IMR-90 (cell line): Measurements from ENCODE around the gene NR1H4. TPM values are rescaled to one million over a fixed set of nuclear protein-coding genes. Genes with fewer than 3 reads are reported as not detected.

Experiments used
- ATAC-seq: fragments of 200-7000 bp; cut with Tn5 transposase; 2 replicates; pipeline ENCODE4 v1.9.1; 2020; ENCODE audit warnings: low read depth, mild to moderate bottlenecking, moderate library complexity
- BruUV-seq: library from RNA; stranded (reverse); fragments of 400-500 nt; replicated peaks from 2 replicates; lab custom pipeline; 2021; lab: Mats Ljungman, UMichigan
- CTCF ChIA-PET: fragments of 300-600 bp; formaldehyde crosslinking; extraction: SDS; loops from one replicate; lab custom pipeline; 2021; ENCODE audit warnings: antibody characterized with exemption; lab: Yijun Ruan, JAX
- POLR2A ChIA-PET: fragments of 300-600 bp; sonication (Branson Sonifier 250); formaldehyde crosslinking; loops from one replicate; lab custom pipeline; 2022; ENCODE audit warnings: antibody characterized with exemption; ENCODE audit not compliant: unreplicated experiment; lab: Charles Lee
- DNase-seq: peaks from one replicate; pipeline ENCODE4 v3.0.0; 2013
- H2AFZ ChIP-seq: replicated peaks from 2 replicates; pipeline ENCODE3; 2013; ENCODE audit warnings: low read length, mild to moderate bottlenecking; ENCODE audit not compliant: poor library complexity
- H2AK5ac ChIP-seq: 2 replicates; pipeline ENCODE4 v1.6.1; 2013; ENCODE audit warnings: low read depth, low read length, inconsistent platforms
- H2AK9ac ChIP-seq: replicated peaks from 2 replicates; pipeline ENCODE3; 2013; ENCODE audit warnings: mild to moderate bottlenecking, low read depth, low read length, moderate library complexity; ENCODE audit not compliant: poor library complexity
- H2BK120ac ChIP-seq: 2 replicates; pipeline ENCODE4 v1.6.1; 2013; ENCODE audit warnings: low read depth, low read length, inconsistent platforms
- H2BK15ac ChIP-seq: 3 replicates; pipeline ENCODE4 v1.6.1; 2013; ENCODE audit warnings: low read depth, low read length, inconsistent platforms
- H2BK20ac ChIP-seq: 2 replicates; pipeline ENCODE4 v1.6.1; 2013; ENCODE audit warnings: low read depth, mild to moderate bottlenecking, inconsistent platforms, low read length, moderate library complexity
- H2BK5ac ChIP-seq: 2 replicates; pipeline ENCODE4 v1.6.1; 2013; ENCODE audit warnings: mild to moderate bottlenecking, low read depth, low read length, inconsistent platforms; ENCODE audit not compliant: poor library complexity, severe bottlenecking
- H3K14ac ChIP-seq: replicated peaks from 2 replicates; pipeline ENCODE4 v1.6.1; 2013; ENCODE audit warnings: low read depth, low read length, inconsistent platforms
- H3K18ac ChIP-seq: 2 replicates; pipeline ENCODE4 v1.6.1; 2013; ENCODE audit warnings: low read depth, low read length, control low read depth
- H3K23ac ChIP-seq: 2 replicates; pipeline ENCODE4 v1.6.1; 2013; ENCODE audit warnings: low read depth, low read length, inconsistent platforms
- H3K27ac ChIP-seq: 2 replicates; pipeline ENCODE4 v1.5.1; 2013; ENCODE audit warnings: mild to moderate bottlenecking, control low read depth, low read length; ENCODE audit not compliant: insufficient read depth
- H3K27me3 ChIP-seq: 2 replicates; pipeline ENCODE4 v1.6.1; 2013; ENCODE audit warnings: low read length; ENCODE audit not compliant: control insufficient read depth, insufficient read depth
- H3K36me3 ChIP-seq: 2 replicates; pipeline ENCODE4 v1.6.1; 2013; ENCODE audit warnings: low read length, mixed read lengths; ENCODE audit not compliant: control insufficient read depth, insufficient read depth
- H3K4ac ChIP-seq: 2 replicates; pipeline ENCODE4 v1.6.1; 2013; ENCODE audit warnings: low read depth, low read length, inconsistent platforms
- H3K4me1 ChIP-seq: 2 replicates; pipeline ENCODE4 v1.6.1; 2013; ENCODE audit warnings: low read length, mixed read lengths; ENCODE audit not compliant: control insufficient read depth, insufficient read depth
- H3K4me2 ChIP-seq: 2 replicates; pipeline ENCODE4 v1.6.1; 2013; ENCODE audit warnings: low read depth, mild to moderate bottlenecking, control low read depth, low read length, moderate library complexity
- H3K4me3 ChIP-seq: 2 replicates; pipeline ENCODE4 v1.5.1; 2013; ENCODE audit warnings: low read depth, mild to moderate bottlenecking, control low read depth, low read length, moderate library complexity; ENCODE audit not compliant: insufficient read depth
- H3K56ac ChIP-seq: 2 replicates; pipeline ENCODE4 v1.6.1; 2013; ENCODE audit warnings: low read length, inconsistent platforms; ENCODE audit not compliant: insufficient read depth; ENCODE audit errors: extremely low read depth
- H3K79me1 ChIP-seq, 2 experiments: 2 replicates each; pipeline ENCODE4 v1.6.1; 2013; ENCODE audit warnings: low read length in 2 of 2, inconsistent platforms in 1 of 2, low read depth in 1 of 2
- H3K9ac ChIP-seq: 2 replicates; pipeline ENCODE4 v1.6.1; 2013; ENCODE audit warnings: low read depth, low read length, control low read depth
- H3K9me1 ChIP-seq: 2 replicates; pipeline ENCODE4 v1.6.1; 2013; ENCODE audit warnings: low read length, inconsistent platforms; ENCODE audit not compliant: insufficient read depth
- H3K9me3 ChIP-seq: 2 replicates; pipeline ENCODE4 v1.6.1; 2013; ENCODE audit warnings: low read length; ENCODE audit not compliant: control insufficient read depth, insufficient read depth
- H4K20me1 ChIP-seq: 2 replicates; pipeline ENCODE4 v1.6.1; 2013; ENCODE audit warnings: low read length, inconsistent platforms; ENCODE audit not compliant: insufficient read depth
- H4K5ac ChIP-seq: 2 replicates; pipeline ENCODE4 v1.6.1; 2013; ENCODE audit warnings: mild to moderate bottlenecking, low read depth, low read length, control low read depth
- H4K8ac ChIP-seq, 2 experiments: 2 replicates each; pipeline ENCODE4 v1.6.1; 2013; ENCODE audit warnings: low read depth in 2 of 2, low read length in 2 of 2, control low read depth in 1 of 2, inconsistent platforms in 1 of 2
- H4K91ac ChIP-seq: 2 replicates; pipeline ENCODE4 v1.6.1; 2013; ENCODE audit warnings: low read depth, low read length, inconsistent platforms; ENCODE audit not compliant: insufficient read depth
- BHLHE40 ChIP-seq: fragments of 150-350 bp; IDR thresholded peaks from 2 replicates; pipeline ENCODE4 v1.6.1; 2016; ENCODE audit warnings: mild to moderate bottlenecking, low read depth, low read length
- CEBPB ChIP-seq: IDR thresholded peaks from 2 replicates; pipeline ENCODE4 v1.6.1; 2012; ENCODE audit warnings: low read depth, low read length, improper control_type of control experiment
- CHD1 ChIP-seq: IDR thresholded peaks from 2 replicates; pipeline ENCODE4 v1.6.1; 2012; ENCODE audit warnings: low read depth, low read length, improper control_type of control experiment
- ELK1 ChIP-seq: fragments of 150-350 bp; IDR thresholded peaks from 2 replicates; pipeline ENCODE4 v1.6.1; 2016; ENCODE audit warnings: low read depth, mild to moderate bottlenecking, low read length, moderate library complexity, borderline replicate concordance
- FOS ChIP-seq: fragments of 150-350 bp; IDR thresholded peaks from 2 replicates; pipeline ENCODE4 v1.6.1; 2016; ENCODE audit warnings: low read depth, low read length
- MAFK ChIP-seq: IDR thresholded peaks from 2 replicates; pipeline ENCODE4 v1.6.1; 2012; ENCODE audit warnings: low read depth, low read length, improper control_type of control experiment
- MAZ ChIP-seq: IDR thresholded peaks from 2 replicates; pipeline ENCODE4 v1.6.1; 2012; ENCODE audit warnings: low read depth, mild to moderate bottlenecking, low read length, improper control_type of control experiment, moderate library complexity, borderline replicate concordance
- MXI1 ChIP-seq: IDR thresholded peaks from 2 replicates; pipeline ENCODE4 v1.6.1; 2012; ENCODE audit warnings: low read depth, mild to moderate bottlenecking, low read length, moderate library complexity, borderline replicate concordance
- NFE2L2 ChIP-seq: fragments of 150-350 bp; IDR thresholded peaks from 2 replicates; pipeline ENCODE4 v1.6.1; 2016; ENCODE audit warnings: low read depth, mild to moderate bottlenecking, low read length
- POLR2A ChIP-seq: IDR thresholded peaks from 2 replicates; pipeline ENCODE4 v1.6.1; 2012; ENCODE audit warnings: mild to moderate bottlenecking, low read depth, low read length
- RAD21 ChIP-seq: IDR thresholded peaks from 2 replicates; pipeline ENCODE4 v1.6.1; 2012; ENCODE audit warnings: low read length, improper control_type of control experiment
- RCOR1 ChIP-seq: IDR thresholded peaks from 2 replicates; pipeline ENCODE4 v1.6.1; 2012; ENCODE audit warnings: mild to moderate bottlenecking, low read length, improper control_type of control experiment; ENCODE audit not compliant: insufficient replicate concordance
- RFX5 ChIP-seq: IDR thresholded peaks from 2 replicates; pipeline ENCODE4 v1.8.0; 2012; ENCODE audit warnings: low read depth, mild to moderate bottlenecking, low read length, moderate library complexity
- SMC3 ChIP-seq: fragments of 150-350 bp; IDR thresholded peaks from 2 replicates; pipeline ENCODE4 v1.6.1; 2016; ENCODE audit warnings: low read depth, mild to moderate bottlenecking, antibody characterized with exemption, low read length, moderate library complexity
- WGBS, 2 experiments: methylation state at CpG; one replicate each; pipeline versions ENCODE4 v1.1.5 to v1.1.7; 2013; ENCODE audit warnings: missing lambda C conversion rate in 2 of 2; ENCODE audit not compliant: insufficient read length in 1 of 2; ENCODE audit errors: extremely low coverage in 2 of 2; 5-methylcytosine and 5-hydroxymethylcytosine counted together
- dilution Hi-C: fragments of 300-500 bp; cut with HindIII; formaldehyde crosslinking; loops from one replicate; pipeline ENCODE4 v1.14.3; 2018; ENCODE audit warnings: low sequenced_read_pairs; ENCODE audit not compliant: unreplicated experiment
- in situ Hi-C: fragments of 300-500 bp; cut with MboI; formaldehyde crosslinking; loops from 3 replicates; pipeline ENCODE4 v1.14.3; 2019; ENCODE audit warnings: low sequenced_read_pairs, inconsistent platforms, mixed read lengths
- intact Hi-C: fragments of 100-400 bp; cut with micrococcal nuclease; formaldehyde crosslinking; loops from 2 replicates; pipeline ENCODE4 v1.10.0; 2022
- polyA plus RNA-seq, 3 experiments: library from polyadenylated mRNA; depleted of rRNA; stranded (reverse); fragments of >200 nt; gene quantifications; 2 replicates each; pipeline ENCODE4 v1.2.3, GENCODE V29; 2012; ENCODE audit warnings: low replicate concordance in 1 of 3
- total RNA-seq: library from RNA; depleted of rRNA; stranded (reverse); fragments of >200 nt; gene quantifications from 2 replicates; pipeline ENCODE4 v1.2.3, GENCODE V29; 2012
- TF ChIP-seq, protein P1 (sequence below): fragments of 150-350 bp; IDR thresholded peaks from 2 replicates; pipeline ENCODE4 v1.6.1; 2017; ENCODE audit warnings: mild to moderate bottlenecking, antibody characterized with exemption, low read length, low read depth
- TF ChIP-seq, protein P2 (sequence below): conservative IDR thresholded peaks from 2 replicates; pipeline ENCODE4 v1.5.1; 2012; ENCODE audit warnings: mild to moderate bottlenecking, low read depth, low read length, improper control_type of control experiment

NR1H4 gene
- total and polyA plus RNA-seq, 2 of the 4 experiments (the other 2 are of a cell fraction) = not detected

DNA sequence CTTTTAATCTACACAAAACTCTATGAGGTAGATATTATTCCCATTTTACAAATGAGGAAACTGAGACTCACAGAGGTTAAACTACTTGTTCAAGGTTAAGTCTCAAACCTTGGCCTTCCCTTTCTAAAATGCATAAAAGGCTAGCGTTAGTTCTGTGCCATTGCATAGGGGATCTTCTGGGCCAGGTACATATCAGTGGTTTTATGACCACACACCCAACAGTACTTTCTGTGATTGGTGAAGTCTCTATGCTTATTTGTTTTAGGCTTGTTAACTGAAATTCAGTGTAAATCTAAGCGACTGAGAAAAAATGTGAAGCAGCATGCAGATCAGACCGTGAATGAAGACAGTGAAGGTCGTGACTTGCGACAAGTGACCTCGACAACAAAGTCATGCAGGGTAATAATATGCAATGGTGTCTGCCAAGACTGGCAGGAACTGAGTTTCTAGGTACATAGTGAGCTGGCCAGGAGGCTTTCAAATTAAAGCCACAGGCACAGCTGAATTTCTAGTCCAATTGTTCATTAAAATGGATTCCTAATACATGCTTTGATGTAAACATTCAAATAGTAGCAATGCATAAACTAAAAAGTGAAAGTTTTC lies 61.1 kb downstream of the NR1H4 start:
- intact Hi-C loops = no loop called here

More for the DNA sequence above, 61.1 kb downstream of the NR1H4 start:
- Histone ChIP-seq H4K20me1 (no peaks in the 10 kb centered on the region), H2BK120ac (no peak overlapping the region), H3K27me3 (peaks cover 4% of the 10 kb centered on the region; the same call in 1 of the 2 replicates), H3K79me1 (no peaks in the 10 kb centered on the region), H2BK15ac (no peak overlapping the region), H4K5ac (no peak overlapping the region), H2AFZ (no peak overlapping the region), H4K91ac (no peak overlapping the region), H2BK5ac (no peak overlapping the region), H3K27ac (no peak overlapping the region), H2AK5ac (no peak overlapping the region), H2BK20ac (no peak overlapping the region), H3K56ac (no peak overlapping the region), H3K4me3 (no peak overlapping the region), H3K9me3 (no peaks in the 10 kb centered on the region), H3K9ac (no peak overlapping the region), H2AK9ac (no peak overlapping the region), H4K8ac (no peak overlapping the region), H3K4ac (no peak overlapping the region), H3K9me1 (no peaks in the 10 kb centered on the region; the same call in 1 of the 2 replicates), H3K18ac (no peak overlapping the region), H3K36me3 (no peaks in the 10 kb centered on the region), H3K4me2 (no peak overlapping the region), H3K14ac (no peak overlapping the region), H3K23ac (no peak overlapping the region), H3K4me1 (no peaks in the 10 kb centered on the region)
- 64% methylated on average over 5 of the region's 6 CpGs; no CpG with 5 or more reads in 1 of the 2 experiments for WGBS, 2 experiments
- CTCF ChIA-PET = interaction anchor here (0.6 kb wide), 1 partner anchor 303 kb away, joined by 4 read pairs; no protein-coding TSS in a partner anchor
- no peak for TF ChIP-seq MAFK
- TF ChIP-seq, protein P1, sequence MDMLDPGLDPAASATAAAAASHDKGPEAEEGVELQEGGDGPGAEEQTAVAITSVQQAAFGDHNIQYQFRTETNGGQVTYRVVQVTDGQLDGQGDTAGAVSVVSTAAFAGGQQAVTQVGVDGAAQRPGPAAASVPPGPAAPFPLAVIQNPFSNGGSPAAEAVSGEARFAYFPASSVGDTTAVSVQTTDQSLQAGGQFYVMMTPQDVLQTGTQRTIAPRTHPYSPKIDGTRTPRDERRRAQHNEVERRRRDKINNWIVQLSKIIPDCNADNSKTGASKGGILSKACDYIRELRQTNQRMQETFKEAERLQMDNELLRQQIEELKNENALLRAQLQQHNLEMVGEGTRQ = no peak
- TF ChIP-seq POLR2A = no peak
- no peak for TF ChIP-seq CEBPB
- TF ChIP-seq MXI1 = no peak
- TF ChIP-seq BHLHE40 = no peak
- no peak for TF ChIP-seq FOS
- no peak for TF ChIP-seq CHD1
- no peak for TF ChIP-seq RFX5
- TF ChIP-seq ELK1 = no peak
- TF ChIP-seq SMC3 = no peak
- TF ChIP-seq, protein P2, sequence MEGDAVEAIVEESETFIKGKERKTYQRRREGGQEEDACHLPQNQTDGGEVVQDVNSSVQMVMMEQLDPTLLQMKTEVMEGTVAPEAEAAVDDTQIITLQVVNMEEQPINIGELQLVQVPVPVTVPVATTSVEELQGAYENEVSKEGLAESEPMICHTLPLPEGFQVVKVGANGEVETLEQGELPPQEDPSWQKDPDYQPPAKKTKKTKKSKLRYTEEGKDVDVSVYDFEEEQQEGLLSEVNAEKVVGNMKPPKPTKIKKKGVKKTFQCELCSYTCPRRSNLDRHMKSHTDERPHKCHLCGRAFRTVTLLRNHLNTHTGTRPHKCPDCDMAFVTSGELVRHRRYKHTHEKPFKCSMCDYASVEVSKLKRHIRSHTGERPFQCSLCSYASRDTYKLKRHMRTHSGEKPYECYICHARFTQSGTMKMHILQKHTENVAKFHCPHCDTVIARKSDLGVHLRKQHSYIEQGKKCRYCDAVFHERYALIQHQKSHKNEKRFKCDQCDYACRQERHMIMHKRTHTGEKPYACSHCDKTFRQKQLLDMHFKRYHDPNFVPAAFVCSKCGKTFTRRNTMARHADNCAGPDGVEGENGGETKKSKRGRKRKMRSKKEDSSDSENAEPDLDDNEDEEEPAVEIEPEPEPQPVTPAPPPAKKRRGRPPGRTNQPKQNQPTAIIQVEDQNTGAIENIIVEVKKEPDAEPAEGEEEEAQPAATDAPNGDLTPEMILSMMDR = no peak
- TF ChIP-seq MAZ = no peak
- TF ChIP-seq RAD21 = no peak
- TF ChIP-seq NFE2L2 = no peak
- TF ChIP-seq RCOR1 = no peak
- DNase-seq = no peak
- dilution Hi-C loops (no loop called here), in situ Hi-C loops (loop anchor here (25.0 kb wide), 1 partner anchor 172 kb away; the partner anchor contains the start of gene SLC17A8)
- no TSS peak for BruUV-seq
- ATAC-seq = no peak
- POLR2A ChIA-PET = no interaction called here
